Measurements from ENCODE around the gene UNC5C. TPM values are rescaled to one million over a fixed set of nuclear protein-coding genes. Genes with fewer than 3 reads are reported as not detected.

The UNC5C gene
- total and polyA plus RNA-seq, 4 donors = 0.27 to 1.2 (median 0.78) TPM

- H3K27me3 ChIP-seq (ENCODE audit: control insufficient read depth in 4 of 4, insufficient read depth in 4 of 4, low read length in 3 of 4) = peaks cover 0 to 3% (median 0%) of the 10 kb centered on the region in 4 donors
- TF ChIP-seq YY1 (IDR thresholded peaks at IDR 0.05) = no peak
- TF ChIP-seq FOXA2 (IDR thresholded peaks at IDR 0.05) = no peak
- H3K4me1 ChIP-seq (ENCODE audit: control insufficient read depth in 4 of 4, insufficient read depth in 4 of 4, low read length in 3 of 4) = no peaks in the 10 kb centered on the region
- no peaks in the 10 kb centered on the region for H3K9me3 ChIP-seq (ENCODE audit: control insufficient read depth in 4 of 4, low read length in 3 of 4)
- H3K36me3 ChIP-seq (ENCODE audit: control insufficient read depth in 4 of 4, insufficient read depth in 3 of 4, low read depth in 1 of 4, low read length in 3 of 4) = no peaks in the 10 kb centered on the region
- no peak overlapping the region for H3K9ac ChIP-seq (ENCODE audit: low read depth in 1 of 2, low read length in 2 of 2)
- no peak overlapping the region for H3K27ac ChIP-seq (ENCODE audit: low read depth in 1 of 2, low read length in 2 of 2)
- H3K4me3 ChIP-seq (ENCODE audit: low read depth in 1 of 3, low read length in 3 of 3) = no peak overlapping the region
- DNase-seq (ENCODE audit: low spot score) = no peak
- WGBS = 62% methylated on average over 1 of the region's 1 CpG
These were observed 24.6 kb downstream of the UNC5C start for GRCh38 chr4:95524184-95524583.

DNA sequence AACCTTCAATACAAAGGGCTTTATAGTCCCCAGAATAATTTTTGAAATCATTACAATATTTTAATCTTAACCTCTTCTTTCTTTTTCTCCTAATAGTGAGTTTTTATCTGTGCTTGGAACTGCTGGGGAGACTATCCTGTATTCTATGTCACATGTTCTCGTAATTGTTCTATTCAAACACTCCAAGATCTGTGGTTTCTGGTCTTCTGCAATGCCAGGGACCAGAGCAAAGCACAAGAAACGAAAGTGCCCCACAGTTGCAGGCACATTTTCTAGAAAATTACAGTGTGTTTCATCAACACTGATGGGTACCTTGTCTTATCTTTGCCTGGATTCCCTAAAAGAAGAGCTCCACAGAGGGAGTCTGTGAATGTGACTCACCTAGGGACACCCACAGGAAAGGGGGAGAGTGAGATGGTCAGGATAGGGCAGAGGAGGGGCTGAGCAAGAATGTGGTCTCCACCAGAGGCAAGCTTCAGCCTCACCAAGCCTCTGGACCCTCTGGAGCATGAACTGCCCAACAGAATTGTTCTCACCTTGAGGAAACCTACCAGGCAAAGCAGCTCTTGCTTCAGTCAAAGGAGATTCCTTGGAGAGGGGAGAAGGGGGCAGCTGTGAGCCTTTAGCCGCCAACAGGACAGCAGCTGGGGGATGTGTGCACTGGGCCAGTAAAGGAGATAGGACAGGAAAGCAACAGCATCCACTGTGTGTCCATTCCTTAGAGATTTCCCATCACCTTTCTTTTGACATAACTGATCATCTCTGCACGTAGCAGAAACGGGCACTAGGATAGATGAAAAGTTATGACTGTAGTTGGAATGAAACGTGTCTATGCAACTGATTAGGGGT, 25.9 kb downstream of the UNC5C start:
- Histone ChIP-seq H3K27me3 (ENCODE audit: control insufficient read depth in 4 of 4, insufficient read depth in 4 of 4, low read length in 3 of 4) (peaks cover 0 to 3% (median 0%) of the 10 kb centered on the region in 4 donors), H3K9me3 (ENCODE audit: control insufficient read depth in 4 of 4, low read length in 3 of 4) (no peaks in the 10 kb centered on the region), H3K4me3 (ENCODE audit: low read depth in 1 of 3, low read length in 3 of 3) (no peak overlapping the region), H3K27ac (ENCODE audit: low read depth in 1 of 2, low read length in 2 of 2) (no peak overlapping the region), H3K9ac (ENCODE audit: low read depth in 1 of 2, low read length in 2 of 2) (no peak overlapping the region), H3K36me3 (ENCODE audit: control insufficient read depth in 4 of 4, insufficient read depth in 3 of 4, low read depth in 1 of 4, low read length in 3 of 4) (no peaks in the 10 kb centered on the region), H3K4me1 (ENCODE audit: control insufficient read depth in 4 of 4, insufficient read depth in 4 of 4, low read length in 3 of 4) (no peaks in the 10 kb centered on the region)
- TF ChIP-seq GABPA (IDR thresholded peaks at IDR 0.05 in 1 of 2, conservative IDR thresholded peaks at IDR 0.05 in 1 of 2) (no peak), FOXA1 (IDR thresholded peaks at IDR 0.05) (no peak), RAD21 (IDR thresholded peaks at IDR 0.05) (no peak), NR2F2 (IDR thresholded peaks at IDR 0.05) (no peak), SP1 (IDR thresholded peaks at IDR 0.05) (no peak), HNF4G (IDR thresholded peaks at IDR 0.05) (no peak)
- TF ChIP-seq, protein P1, sequence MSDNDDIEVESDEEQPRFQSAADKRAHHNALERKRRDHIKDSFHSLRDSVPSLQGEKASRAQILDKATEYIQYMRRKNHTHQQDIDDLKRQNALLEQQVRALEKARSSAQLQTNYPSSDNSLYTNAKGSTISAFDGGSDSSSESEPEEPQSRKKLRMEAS (IDR thresholded peaks at IDR 0.05) = no peak
- TF ChIP-seq, protein P2, sequence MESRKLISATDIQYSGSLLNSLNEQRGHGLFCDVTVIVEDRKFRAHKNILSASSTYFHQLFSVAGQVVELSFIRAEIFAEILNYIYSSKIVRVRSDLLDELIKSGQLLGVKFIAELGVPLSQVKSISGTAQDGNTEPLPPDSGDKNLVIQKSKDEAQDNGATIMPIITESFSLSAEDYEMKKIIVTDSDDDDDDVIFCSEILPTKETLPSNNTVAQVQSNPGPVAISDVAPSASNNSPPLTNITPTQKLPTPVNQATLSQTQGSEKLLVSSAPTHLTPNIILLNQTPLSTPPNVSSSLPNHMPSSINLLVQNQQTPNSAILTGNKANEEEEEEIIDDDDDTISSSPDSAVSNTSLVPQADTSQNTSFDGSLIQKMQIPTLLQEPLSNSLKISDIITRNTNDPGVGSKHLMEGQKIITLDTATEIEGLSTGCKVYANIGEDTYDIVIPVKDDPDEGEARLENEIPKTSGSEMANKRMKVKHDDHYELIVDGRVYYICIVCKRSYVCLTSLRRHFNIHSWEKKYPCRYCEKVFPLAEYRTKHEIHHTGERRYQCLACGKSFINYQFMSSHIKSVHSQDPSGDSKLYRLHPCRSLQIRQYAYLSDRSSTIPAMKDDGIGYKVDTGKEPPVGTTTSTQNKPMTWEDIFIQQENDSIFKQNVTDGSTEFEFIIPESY (IDR thresholded peaks at IDR 0.05) = no peak
- no peak for DNase-seq (ENCODE audit: low spot score)
- 66% methylated on average over 6 of the region's 6 CpGs for WGBS

DNA sequence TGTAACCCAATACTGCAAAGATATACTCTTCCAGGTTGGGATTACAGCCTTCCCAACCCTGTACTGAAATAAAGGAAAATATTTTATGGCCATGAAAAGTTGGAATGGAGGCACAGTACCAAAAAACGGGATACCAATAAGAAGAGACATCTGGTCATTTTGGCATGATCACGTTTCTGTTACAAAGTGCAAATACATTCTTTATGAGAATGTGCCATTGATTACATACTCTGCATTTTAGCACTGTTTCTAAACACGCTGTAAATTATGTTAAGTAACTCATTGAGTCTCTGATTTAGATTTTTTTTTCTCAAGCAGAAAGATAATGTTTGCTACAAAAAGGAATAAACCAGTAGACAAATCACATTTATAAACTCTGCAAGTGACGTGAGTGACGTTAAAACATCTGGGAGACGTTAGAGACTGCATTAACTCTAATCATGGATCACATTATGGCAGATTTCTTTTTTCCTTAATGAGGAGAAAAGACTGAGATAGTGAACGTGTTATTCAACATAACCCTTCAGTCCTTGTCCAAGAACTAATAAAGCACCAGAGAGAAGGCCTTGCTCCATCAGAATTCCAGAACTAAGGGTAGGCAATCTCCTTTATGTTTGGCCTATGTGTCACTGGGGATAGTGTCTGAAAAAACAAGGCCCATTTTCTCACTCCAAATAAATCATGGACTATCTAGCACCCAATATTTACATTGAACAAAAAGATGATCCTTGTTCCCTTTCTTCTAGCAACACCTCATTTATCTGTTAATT, 31.0 kb downstream of the UNC5C start:
- H3K36me3 ChIP-seq (ENCODE audit: control insufficient read depth in 4 of 4, insufficient read depth in 3 of 4, low read depth in 1 of 4, low read length in 3 of 4) = no peaks in the 10 kb centered on the region
- no peak overlapping the region for H3K4me3 ChIP-seq (ENCODE audit: low read depth in 1 of 3, low read length in 3 of 3)
- no peak overlapping the region for H3K9ac ChIP-seq (ENCODE audit: low read depth in 1 of 2, low read length in 2 of 2)
- no peaks in the 10 kb centered on the region for H3K4me1 ChIP-seq (ENCODE audit: control insufficient read depth in 4 of 4, insufficient read depth in 4 of 4, low read length in 3 of 4)
- 66% methylated on average over 7 of the region's 7 CpGs for WGBS
- no peaks in the 10 kb centered on the region for H3K9me3 ChIP-seq (ENCODE audit: control insufficient read depth in 4 of 4, low read length in 3 of 4)
- H3K27ac ChIP-seq (ENCODE audit: low read depth in 1 of 2, low read length in 2 of 2) = no peak overlapping the region
- DNase-seq (ENCODE audit: low spot score) = no peak
- no peaks in the 10 kb centered on the region for H3K27me3 ChIP-seq (ENCODE audit: control insufficient read depth in 4 of 4, insufficient read depth in 4 of 4, low read length in 3 of 4)
- TF ChIP-seq SP1 (IDR thresholded peaks at IDR 0.05) = no peak
